SU-DHL-6 (cell line): ENCODE results near the gene FAM83G.
"Not testable (repeated sequence)": the region's sequence is repeated elsewhere in the genome, so short reads cannot be mapped to it uniquely, and the experiment has no call there.

Experiments
- H2AFZ ChIP-seq: fragments of 200-600 bp; sonication (generic); 2 replicates; pipeline ENCODE4 v1.6.1; 2014; ENCODE audit warnings: low read depth, mild to moderate bottlenecking, moderate library complexity, mixed read lengths, antibody characterized with exemption, low read length; ENCODE audit not compliant: severe bottlenecking
- H3F3A ChIP-seq: fragments of 200-600 bp; shearing (Covaris generic); 2 replicates; pipeline ENCODE4 v1.6.0; 2016; ENCODE audit warnings: antibody characterized with exemption, mild to moderate bottlenecking; ENCODE audit not compliant: insufficient read depth
- H3K27ac ChIP-seq: fragments of 200-600 bp; sonication (generic); 2 replicates; pipeline ENCODE4 v1.5.1; 2016; ENCODE audit warnings: low read depth, mild to moderate bottlenecking, low read length, moderate library complexity, mixed read lengths
- H3K27me3 ChIP-seq: fragments of 200-600 bp; sonication (generic), shearing (Covaris generic); 2 replicates; pipeline ENCODE4 v1.6.0; 2014; ENCODE audit warnings: mild to moderate bottlenecking, low read length
- H3K36me3 ChIP-seq: fragments of 200-600 bp; sonication (generic); 2 replicates; pipeline ENCODE4 v1.6.1; 2014; ENCODE audit warnings: mild to moderate bottlenecking, low read length, mixed read lengths
- H3K4me2 ChIP-seq: fragments of 300-600, 200-600 bp; shearing (Covaris generic), sonication (generic); 2 replicates; pipeline ENCODE4 v1.6.0; 2014; ENCODE audit warnings: low read length, low read depth, mild to moderate bottlenecking; ENCODE audit not compliant: poor library complexity, severe bottlenecking
- H3K4me3 ChIP-seq: fragments of 200-600 bp; sonication (generic); 2 replicates; pipeline ENCODE4 v1.5.1; 2014; ENCODE audit warnings: antibody characterized with exemption, low read length, mild to moderate bottlenecking, mixed read lengths; ENCODE audit not compliant: insufficient read depth, poor library complexity, severe bottlenecking
- H3K79me2 ChIP-seq: fragments of 200-600 bp; sonication (generic); 2 replicates; pipeline ENCODE4 v1.6.1; 2014; ENCODE audit warnings: mild to moderate bottlenecking, low read length, moderate library complexity; ENCODE audit not compliant: insufficient read depth
- H3K9ac ChIP-seq: fragments of 200-600 bp; sonication (generic); 2 replicates; pipeline ENCODE4 v1.7.0; 2014; ENCODE audit warnings: mild to moderate bottlenecking, low read length
- H3K9me2 ChIP-seq: fragments of 200-600 bp; sonication (generic); replicated peaks from 2 replicates; pipeline ENCODE4 v1.6.1; 2014; ENCODE audit warnings: low read length; ENCODE audit not compliant: insufficient read depth
- H3K9me3 ChIP-seq: fragments of 200-600 bp; sonication (generic); 2 replicates; pipeline ENCODE4 v1.6.1; 2014; ENCODE audit warnings: low read length, mixed read lengths; ENCODE audit not compliant: insufficient read depth
- H4K20me1 ChIP-seq: fragments of 200-600 bp; sonication (generic); 2 replicates; pipeline ENCODE4 v1.6.1; 2014; ENCODE audit warnings: low read depth, mild to moderate bottlenecking, antibody characterized with exemption, low read length, moderate library complexity, mixed read lengths
- CTCF ChIP-seq: fragments of 200-600 bp; sonication (generic); IDR thresholded peaks from one replicate; pipeline ENCODE4 v1.5.1; 2017; ENCODE audit warnings: antibody characterized with exemption, mild to moderate bottlenecking, low read length, moderate library complexity; ENCODE audit not compliant: insufficient read depth, poor library complexity, severe bottlenecking
- EZH2phosphoT487 ChIP-seq: fragments of 200-600 bp; sonication (generic), shearing (Covaris generic); conservative IDR thresholded peaks from 2 replicates; pipeline ENCODE4 v1.6.1; 2018; ENCODE audit warnings: mild to moderate bottlenecking, antibody characterized with exemption, low read length, moderate library complexity, mixed read lengths

The FAM83G gene

GRCh38 chr17:19030771-19031449 lies 26.3 kb upstream of the FAM83G start:
- not testable (repeated sequence) for H3K4me2 ChIP-seq, H2AFZ ChIP-seq, H3K9me2 ChIP-seq, H3K27ac ChIP-seq, H4K20me1 ChIP-seq, H3K9me3 ChIP-seq, H3F3A ChIP-seq, H3K4me3 ChIP-seq, H3K9ac ChIP-seq, H3K27me3 ChIP-seq, H3K36me3 ChIP-seq, H3K79me2 ChIP-seq

GRCh38 chr17:19029740-19030139 lies 25.2 kb upstream of the FAM83G start:
- H3K9me3 ChIP-seq, H3F3A ChIP-seq, H3K27me3 ChIP-seq, H3K9ac ChIP-seq, H3K27ac ChIP-seq, H2AFZ ChIP-seq, H3K79me2 ChIP-seq, H4K20me1 ChIP-seq, H3K36me3 ChIP-seq, H3K4me2 ChIP-seq, H3K4me3 ChIP-seq, H3K9me2 ChIP-seq: not testable (repeated sequence)

GRCh38 chr17:19028671-19029070 lies 24.1 kb upstream of the FAM83G start:
- H3K27me3 ChIP-seq, H2AFZ ChIP-seq, H3K79me2 ChIP-seq, H3K27ac ChIP-seq, H3F3A ChIP-seq, H3K9ac ChIP-seq, H4K20me1 ChIP-seq, H3K9me2 ChIP-seq, H3K9me3 ChIP-seq, H3K4me2 ChIP-seq, H3K4me3 ChIP-seq, H3K36me3 ChIP-seq: not testable (repeated sequence)

- H3K9me3 ChIP-seq, result no peaks in the 10 kb centered on the region
- no peak overlapping the region for H3K9ac ChIP-seq
- H3K4me3 ChIP-seq, result no peak overlapping the region
- no peaks in the 10 kb centered on the region for H3K36me3 ChIP-seq
- no peak for TF ChIP-seq CTCF
- TF ChIP-seq EZH2phosphoT487, result no peak
- no peaks in the 10 kb centered on the region for H3K79me2 ChIP-seq
- no peak overlapping the region for H3K27ac ChIP-seq
- no peaks in the 10 kb centered on the region for H3K27me3 ChIP-seq
- H3K4me2 ChIP-seq, result no peak overlapping the region
- H3F3A ChIP-seq, result peaks cover 22% of the 10 kb centered on the region
- no peaks in the 10 kb centered on the region for H3K9me2 ChIP-seq
- H4K20me1 ChIP-seq, result no peaks in the 10 kb centered on the region
- H2AFZ ChIP-seq, result no peak overlapping the region
These were observed 19.8 kb upstream of the FAM83G start for GRCh38 chr17:19024101-19025078.
